ENCODE data around the gene GID8.

The GID8 gene

GRCh38 chr20:62938105-62938888 is at the start of gene GID8:
TSS of gene GID8 (plus strand) at chr20:62938147. CDS start at chr20:62941503, 3,356 bp downstream.
- no peak for DNase-seq (ENCODE audit: extremely low read depth in 1 of 2, low read depth in 1 of 2)

- DNase-seq (ENCODE audit: extremely low read depth in 1 of 2, low read depth in 1 of 2), result no peak
Observed at GRCh38 chr20:62888406-62888805, 49.5 kb upstream of the GID8 start.

- DNase-seq (ENCODE audit: extremely low read depth in 1 of 2, low read depth in 1 of 2), result no peak
Observed at GRCh38 chr20:62888910-62889309, 49.0 kb upstream of the GID8 start.

- DNase-seq (ENCODE audit: extremely low read depth in 1 of 2, low read depth in 1 of 2), result no peak
Observed at GRCh38 chr20:62889411-62889810, 48.5 kb upstream of the GID8 start.

GRCh38 chr20:62889871-62890270 is 48.1 kb upstream of the GID8 start:
- no peak for DNase-seq (ENCODE audit: extremely low read depth in 1 of 2, low read depth in 1 of 2)

- no peak for DNase-seq (ENCODE audit: extremely low read depth in 1 of 2, low read depth in 1 of 2)
Observed at GRCh38 chr20:62890444-62890843, 47.5 kb upstream of the GID8 start.

GRCh38 chr20:62891111-62891510 is 46.8 kb upstream of the GID8 start:
- no peak for DNase-seq (ENCODE audit: extremely low read depth in 1 of 2, low read depth in 1 of 2)

GRCh38 chr20:62892348-62893304 is 45.3 kb upstream of the GID8 start:
- no peak for DNase-seq (ENCODE audit: extremely low read depth in 1 of 2, low read depth in 1 of 2)

- DNase-seq (ENCODE audit: extremely low read depth in 1 of 2, low read depth in 1 of 2), result no peak
Observed at GRCh38 chr20:62893700-62894099, 44.2 kb upstream of the GID8 start.

- no peak for DNase-seq (ENCODE audit: extremely low read depth in 1 of 2, low read depth in 1 of 2)
Observed at GRCh38 chr20:62894261-62894660, 43.7 kb upstream of the GID8 start.

GRCh38 chr20:62895539-62895938 is 42.4 kb upstream of the GID8 start:
- DNase-seq (ENCODE audit: extremely low read depth in 1 of 2, low read depth in 1 of 2), result no peak

- no peak for DNase-seq (ENCODE audit: extremely low read depth in 1 of 2, low read depth in 1 of 2)
Observed at GRCh38 chr20:62896526-62896925, 41.4 kb upstream of the GID8 start.

- DNase-seq (ENCODE audit: extremely low read depth in 1 of 2, low read depth in 1 of 2), result no peak
Observed at GRCh38 chr20:62897666-62898065, 40.3 kb upstream of the GID8 start.

- no peak for DNase-seq (ENCODE audit: extremely low read depth in 1 of 2, low read depth in 1 of 2)
Observed at GRCh38 chr20:62898093-62898964, 39.6 kb upstream of the GID8 start.

- no peak for DNase-seq (ENCODE audit: extremely low read depth in 1 of 2, low read depth in 1 of 2)
Observed at GRCh38 chr20:62898970-62899632, 38.8 kb upstream of the GID8 start.

- no peak for DNase-seq (ENCODE audit: extremely low read depth in 1 of 2, low read depth in 1 of 2)
Observed at GRCh38 chr20:62899633-62900051, 38.3 kb upstream of the GID8 start.

- DNase-seq (ENCODE audit: extremely low read depth in 1 of 2, low read depth in 1 of 2), result peak; percentile 48 to 60
Observed at GRCh38 chr20:62900052-62900691, 37.8 kb upstream of the GID8 start.

GRCh38 chr20:62900692-62901584 is 37.0 kb upstream of the GID8 start:
- no peak for DNase-seq (ENCODE audit: extremely low read depth in 1 of 2, low read depth in 1 of 2)

- DNase-seq (ENCODE audit: extremely low read depth in 1 of 2, low read depth in 1 of 2), result no peak
Observed at GRCh38 chr20:62901891-62902290, 36.1 kb upstream of the GID8 start.
